GM20000 (cell line): Measurements from ENCODE around the gene DEDD2.

Source experiments
- DNase-seq: peaks from one replicate; pipeline ENCODE4 v3.0.0; 2012; ENCODE audit warnings: low spot score
- CTCF ChIP-seq: IDR thresholded peaks from 2 replicates; pipeline ENCODE4 v1.5.1; 2012; ENCODE audit warnings: mild to moderate bottlenecking, control low read depth; ENCODE audit errors: extremely low read depth, missing control alignments

The DEDD2 gene

GRCh38 chr19:42239544-42240220 lies 22.2 kb upstream of the DEDD2 start:
- DNase-seq: no peak
- no peak for TF ChIP-seq CTCF

GRCh38 chr19:42235181-42235580 lies 17.7 kb upstream of the DEDD2 start:
- DNase-seq: no peak
- no peak for TF ChIP-seq CTCF

GRCh38 chr19:42234364-42234763 lies 16.9 kb upstream of the DEDD2 start:
- no peak for DNase-seq
- no peak for TF ChIP-seq CTCF

- TF ChIP-seq CTCF: no peak
- no peak for DNase-seq
These were observed 16.3 kb upstream of the DEDD2 start for GRCh38 chr19:42233678-42234292.

GRCh38 chr19:42233106-42233505 lies 15.6 kb upstream of the DEDD2 start:
- DNase-seq: no peak
- no peak for TF ChIP-seq CTCF

GRCh38 chr19:42232435-42232834 lies 15.0 kb upstream of the DEDD2 start:
- TF ChIP-seq CTCF: no peak

GRCh38 chr19:42230571-42230970 lies 13.1 kb upstream of the DEDD2 start:
- no peak for DNase-seq
- TF ChIP-seq CTCF: no peak

More at GRCh38 chr19:42232435-42232834, 15.0 kb upstream of the DEDD2 start:
- DNase-seq: no peak
